Spleen (tissue), 7 donors: ENCODE results near the gene CUBN.

ENCODE experiments used
- CTCF ChIP-seq, 11 experiments: fragments of 200-600 bp in 7 of 11; fragments of 450-650 bp in 4 of 11; sonication (generic) in 4 of 11; IDR thresholded peaks in 8 of 11; conservative IDR thresholded peaks in 3 of 11; 1 replicate in 7 of 11; 2 replicates in 4 of 11; pipeline versions ENCODE4 v1.4.0 to v1.8.0; 2016 to 2021; ENCODE audit warnings: antibody characterized with exemption in 11 of 11, inconsistent platforms in 4 of 11, mild to moderate bottlenecking in 1 of 11
- POLR2A ChIP-seq, 3 donors: fragments of 450-650 bp; IDR thresholded peaks; one replicate each; pipeline ENCODE4 v1.5.1; 2017; ENCODE audit warnings: antibody characterized with exemption in 3 of 3, mild to moderate bottlenecking in 1 of 3
- donor health status: DM: no; HTN: no; CAD: no; lungs with moderate emphysema.
- donor health status: DM: no; HTN: no; CAD: no.
- donor health status: DM: no; HTN: no; CAD: no.

- TF ChIP-seq CTCF (IDR thresholded peaks at IDR 0.05 in 8 of 11, conservative IDR thresholded peaks at IDR 0.05 in 3 of 11), result no peak
- TF ChIP-seq POLR2A (IDR thresholded peaks at IDR 0.05), result no peak
These were observed 107.2 kb downstream of the CUBN start for GRCh38 chr10:17022466-17022825.
